Thymus (tissue), 11 donors: ENCODE data around the gene TMCO6. TPM values are rescaled to one million over a fixed set of nuclear protein-coding genes. Genes with fewer than 3 reads are reported as not detected.
"Not testable (repeated sequence)": the region's sequence is repeated elsewhere in the genome, so short reads cannot be mapped to it uniquely, and the experiment has no call there.

Source experiments
- DNase-seq, 9 donors: peaks; one replicate each; pipeline ENCODE4 v3.0.0-alpha.2; 2013; ENCODE audit warnings: low spot score in 9 of 9, low read depth in 6 of 9, missing footprints in 1 of 9
- H3K27ac ChIP-seq, 2 donors: one replicate each; pipeline ENCODE4 v1.5.1; 2013; ENCODE audit warnings: control low read depth in 1 of 2, low read depth in 1 of 2, low read length in 1 of 2, mild to moderate bottlenecking in 1 of 2, moderate library complexity in 1 of 2
- H3K27me3 ChIP-seq, 2 donors: one replicate each; pipeline ENCODE4 v1.5.1; 2013; ENCODE audit warnings: low read length in 1 of 2; ENCODE audit not compliant: control insufficient read depth in 2 of 2, insufficient read depth in 1 of 2
- H3K36me3 ChIP-seq, 2 donors: one replicate each; pipeline ENCODE4 v1.5.1; 2013; ENCODE audit warnings: low read length in 1 of 2, mild to moderate bottlenecking in 1 of 2, moderate library complexity in 1 of 2; ENCODE audit not compliant: control insufficient read depth in 2 of 2, insufficient read depth in 2 of 2
- H3K4me1 ChIP-seq, 2 donors: one replicate each; pipeline ENCODE4 v1.5.1; 2013; ENCODE audit warnings: low read length in 2 of 2; ENCODE audit not compliant: control insufficient read depth in 2 of 2, insufficient read depth in 2 of 2
- H3K4me3 ChIP-seq, 2 donors: one replicate each; pipeline ENCODE4 v1.5.1; 2013; ENCODE audit warnings: low read length in 2 of 2, control low read depth in 1 of 2, mild to moderate bottlenecking in 1 of 2
- H3K9me3 ChIP-seq, 2 donors: one replicate each; pipeline ENCODE4 v1.5.1; 2013; ENCODE audit warnings: low read length in 1 of 2, mild to moderate bottlenecking in 1 of 2; ENCODE audit not compliant: control insufficient read depth in 2 of 2, insufficient read depth in 1 of 2
- WGBS: extraction: QIAGEN DNeasy Blood & Tissue Kit; methylation state at CpG from one replicate; pipeline ENCODE4 v1.1.7; 2013; 5-methylcytosine and 5-hydroxymethylcytosine counted together
- polyA plus RNA-seq: library from polyadenylated mRNA; stranded (reverse); fragments of 200-250 nt; gene quantifications from one replicate; pipeline ENCODE4 v1.2.3, GENCODE V29; 2013
- total RNA-seq: library from RNA; stranded (reverse); fragments of 120-200 nt; gene quantifications from one replicate; pipeline ENCODE4 v1.2.4, GENCODE V29; 2013
- donor health status: healthy.

The TMCO6 gene
- total and polyA plus RNA-seq, 2 donors, result 10.5 to 18.4 TPM

- peaks cover 11 to 17% of the 10 kb centered on the region in 2 donors for H3K4me1 ChIP-seq
- H3K4me3 ChIP-seq, result no peak overlapping the region
- no peak overlapping the region for H3K27ac ChIP-seq
- H3K9me3 ChIP-seq, result peaks cover 0 to 2% of the 10 kb centered on the region in 2 donors
- no peak for DNase-seq
- no peaks in the 10 kb centered on the region for H3K36me3 ChIP-seq
- WGBS, result 95% methylated on average over 2 of the region's 2 CpGs
- H3K27me3 ChIP-seq, result peaks cover 26 to 53% of the 10 kb centered on the region in 2 donors
These were observed 5.8 kb upstream of the TMCO6 start for GRCh38 chr5:140633501-140633900.

GRCh38 chr5:140634103-140634502 lies 5.1 kb upstream of the TMCO6 start:
- peaks cover 26 to 50% of the 10 kb centered on the region in 2 donors for H3K27me3 ChIP-seq
- WGBS, result 86% methylated on average over 3 of the region's 3 CpGs
- H3K4me3 ChIP-seq, result no peak overlapping the region
- no peak overlapping the region for H3K27ac ChIP-seq
- DNase-seq, result no peak
- H3K9me3 ChIP-seq, result peaks cover 0 to 2% of the 10 kb centered on the region in 2 donors
- H3K4me1 ChIP-seq, result peaks cover 11 to 22% of the 10 kb centered on the region in 2 donors
- H3K36me3 ChIP-seq, result no peaks in the 10 kb centered on the region

GRCh38 chr5:140635291-140636257 lies 3.7 kb upstream of the TMCO6 start:
- no peak overlapping the region for H3K27ac ChIP-seq
- H3K9me3 ChIP-seq, result peaks cover 0 to 2% of the 10 kb centered on the region in 2 donors
- 93% methylated on average over 8 of the region's 8 CpGs for WGBS
- DNase-seq, result no peak
- H3K4me3 ChIP-seq, result no peak overlapping the region
- H3K4me1 ChIP-seq, result peaks cover 18 to 33% of the 10 kb centered on the region in 2 donors
- no peaks in the 10 kb centered on the region for H3K36me3 ChIP-seq
- peaks cover 24 to 42% of the 10 kb centered on the region in 2 donors for H3K27me3 ChIP-seq

GRCh38 chr5:140637371-140638100 lies 1.7 kb upstream of the TMCO6 start:
- H3K36me3 ChIP-seq, result peaks cover 4 to 11% of the 10 kb centered on the region in 2 donors
- peaks cover 7 to 23% of the 10 kb centered on the region in 2 donors for H3K4me1 ChIP-seq
- DNase-seq, result no peak
- 95% methylated on average over 10 of the region's 10 CpGs for WGBS
- no peak overlapping the region for H3K27ac ChIP-seq
- peaks cover 11 to 22% of the 10 kb centered on the region in 2 donors for H3K27me3 ChIP-seq
- H3K9me3 ChIP-seq, result no peaks in the 10 kb centered on the region
- H3K4me3 ChIP-seq, result no peak overlapping the region

- H3K27me3 ChIP-seq, H3K9me3 ChIP-seq, DNase-seq: not testable (repeated sequence)
- Histone ChIP-seq H3K4me3 (peak overlapping the region; percentile 65 to 87), H3K27ac (peak overlapping the region; percentile 66 to 80), H3K36me3 (peaks cover 17 to 20% of the 10 kb centered on the region in 2 donors), H3K4me1 (peaks cover 7 to 16% of the 10 kb centered on the region in 2 donors)
- WGBS, result 37% methylated on average over 9 of the region's 9 CpGs
These were observed 428 bp upstream of the TMCO6 start for GRCh38 chr5:140638898-140639147.

- no peak for DNase-seq
- no peaks in the 10 kb centered on the region for H3K9me3 ChIP-seq
- H3K4me1 ChIP-seq, result peaks cover 13 to 20% of the 10 kb centered on the region in 2 donors
- peaks cover 35 to 37% of the 10 kb centered on the region in 2 donors for H3K36me3 ChIP-seq
- H3K27me3 ChIP-seq, result peaks cover 0 to 3% of the 10 kb centered on the region in 2 donors
- H3K4me3 ChIP-seq, result no peak overlapping the region
- 98% methylated on average over 8 of the region's 8 CpGs for WGBS
- H3K27ac ChIP-seq, result no peak overlapping the region
These were observed 2.5 kb downstream of the TMCO6 start for GRCh38 chr5:140641716-140642115.

- no peak for DNase-seq
- no peaks in the 10 kb centered on the region for H3K9me3 ChIP-seq
- no peaks in the 10 kb centered on the region for H3K27me3 ChIP-seq
- peaks cover 15 to 23% of the 10 kb centered on the region in 2 donors for H3K4me1 ChIP-seq
- 97% methylated on average over 3 of the region's 3 CpGs for WGBS
- H3K27ac ChIP-seq, result no peak overlapping the region
- peaks cover 36 to 37% of the 10 kb centered on the region in 2 donors for H3K36me3 ChIP-seq
- H3K4me3 ChIP-seq, result no peak overlapping the region
These were observed 3.5 kb downstream of the TMCO6 start for GRCh38 chr5:140642718-140643117.

GRCh38 chr5:140647042-140647419 lies 7.8 kb downstream of the TMCO6 start:
- Histone ChIP-seq H3K4me3 (peak overlapping the region; percentile 63 to 91), H3K36me3 (peaks cover 53 to 61% of the 10 kb centered on the region in 2 donors), H3K9me3 (no peaks in the 10 kb centered on the region), H3K4me1 (peaks cover 8 to 14% of the 10 kb centered on the region in 2 donors), H3K27ac (peak overlapping the region; percentile 85 to 88), H3K27me3 (no peaks in the 10 kb centered on the region)
- DNase-seq, result no peak
- 1% methylated on average over 27 of the region's 27 CpGs for WGBS

- Histone ChIP-seq H3K36me3 (peaks cover 80 to 92% of the 10 kb centered on the region in 2 donors), H3K4me1 (peaks cover 0 to under 1% of the 10 kb centered on the region in 2 donors), H3K27me3 (no peaks in the 10 kb centered on the region), H3K27ac (no peak overlapping the region), H3K4me3 (no peak overlapping the region), H3K9me3 (no peaks in the 10 kb centered on the region)
- no peak for DNase-seq
- 99% methylated on average over 17 of the region's 17 CpGs for WGBS
These were observed 19.6 kb downstream of the TMCO6 start for GRCh38 chr5:140658870-140659269.
